Vagina (tissue), 2 donors: ENCODE measurements around the gene C9orf153.

ENCODE experiments used
- POLR2AphosphoS5 ChIP-seq, 2 donors: sonication (generic); formaldehyde crosslinking; IDR thresholded peaks; one replicate each; pipeline ENCODE4 v1.9.0; 2017; ENCODE audit warnings: antibody characterized with exemption in 2 of 2, mild to moderate bottlenecking in 2 of 2, low read depth in 1 of 2; ENCODE audit not compliant: insufficient read depth in 1 of 2
- TF ChIP-seq, protein P1 (sequence below), 3 experiments: fragments of 450-650 bp in 2 of 3; fragments of 200-600 bp in 1 of 3; sonication (generic) in 1 of 3; IDR thresholded peaks; one replicate each; pipeline ENCODE4 v1.5.1; 2017 to 2019; ENCODE audit warnings: antibody characterized with exemption in 3 of 3, mild to moderate bottlenecking in 2 of 3, moderate library complexity in 2 of 3

DNA sequence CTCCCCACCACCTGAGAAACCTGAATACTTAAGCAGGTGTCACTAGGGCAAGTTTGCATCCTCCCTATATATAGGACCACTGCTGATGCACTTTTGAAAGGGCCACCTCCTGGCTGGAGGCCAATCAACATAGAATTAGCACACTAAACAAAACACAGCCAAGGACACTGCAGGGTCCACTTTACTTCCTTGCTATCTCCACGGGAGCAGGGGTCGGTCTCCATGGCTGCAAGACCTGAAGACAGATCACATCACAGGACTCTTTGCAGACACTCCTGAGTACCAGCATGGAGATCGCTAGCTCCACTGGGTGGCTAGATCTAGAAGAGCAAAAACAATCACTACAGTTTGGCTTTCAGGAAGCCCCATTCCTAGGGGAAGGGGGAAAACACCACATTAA is 72.3 kb downstream of the C9orf153 start:
- TF ChIP-seq, protein P1, sequence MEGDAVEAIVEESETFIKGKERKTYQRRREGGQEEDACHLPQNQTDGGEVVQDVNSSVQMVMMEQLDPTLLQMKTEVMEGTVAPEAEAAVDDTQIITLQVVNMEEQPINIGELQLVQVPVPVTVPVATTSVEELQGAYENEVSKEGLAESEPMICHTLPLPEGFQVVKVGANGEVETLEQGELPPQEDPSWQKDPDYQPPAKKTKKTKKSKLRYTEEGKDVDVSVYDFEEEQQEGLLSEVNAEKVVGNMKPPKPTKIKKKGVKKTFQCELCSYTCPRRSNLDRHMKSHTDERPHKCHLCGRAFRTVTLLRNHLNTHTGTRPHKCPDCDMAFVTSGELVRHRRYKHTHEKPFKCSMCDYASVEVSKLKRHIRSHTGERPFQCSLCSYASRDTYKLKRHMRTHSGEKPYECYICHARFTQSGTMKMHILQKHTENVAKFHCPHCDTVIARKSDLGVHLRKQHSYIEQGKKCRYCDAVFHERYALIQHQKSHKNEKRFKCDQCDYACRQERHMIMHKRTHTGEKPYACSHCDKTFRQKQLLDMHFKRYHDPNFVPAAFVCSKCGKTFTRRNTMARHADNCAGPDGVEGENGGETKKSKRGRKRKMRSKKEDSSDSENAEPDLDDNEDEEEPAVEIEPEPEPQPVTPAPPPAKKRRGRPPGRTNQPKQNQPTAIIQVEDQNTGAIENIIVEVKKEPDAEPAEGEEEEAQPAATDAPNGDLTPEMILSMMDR (IDR thresholded peaks at IDR 0.05), result no peak
- no peak for TF ChIP-seq POLR2AphosphoS5 (IDR thresholded peaks at IDR 0.05; ENCODE audit: insufficient read depth in 1 of 2, low read depth in 1 of 2)
